BE2C (cell line): ENCODE results near the gene TIE1.

Experiments used
- DNase-seq: peaks from one replicate; pipeline ENCODE4 v3.0.0-alpha.2; 2020
- H3K27me3 ChIP-seq: fragments of 250-450 bp; sonication (Bioruptor Pico); 2 replicates; pipeline ENCODE4 v1.5.1; 2020; ENCODE audit warnings: mild to moderate bottlenecking
- H3K36me3 ChIP-seq: fragments of 250-450 bp; sonication (Bioruptor Pico); 2 replicates; pipeline ENCODE4 v1.5.1; 2020; ENCODE audit warnings: mild to moderate bottlenecking
- H3K4me1 ChIP-seq: fragments of 250-450 bp; sonication (Bioruptor Pico); 2 replicates; pipeline ENCODE4 v1.5.1; 2020
- H3K4me3 ChIP-seq: 2 replicates; pipeline ENCODE4 v1.5.1; 2011; ENCODE audit warnings: low read depth, low read length
- H3K9me3 ChIP-seq: fragments of 250-450 bp; sonication (Bioruptor Pico); 2 replicates; pipeline ENCODE4 v1.5.1; 2020
- TF ChIP-seq, protein P1 (sequence below): IDR thresholded peaks from 2 replicates; pipeline ENCODE4 v1.5.1; 2012; ENCODE audit warnings: mild to moderate bottlenecking, low read depth, low read length

Gene TIE1

DNA sequence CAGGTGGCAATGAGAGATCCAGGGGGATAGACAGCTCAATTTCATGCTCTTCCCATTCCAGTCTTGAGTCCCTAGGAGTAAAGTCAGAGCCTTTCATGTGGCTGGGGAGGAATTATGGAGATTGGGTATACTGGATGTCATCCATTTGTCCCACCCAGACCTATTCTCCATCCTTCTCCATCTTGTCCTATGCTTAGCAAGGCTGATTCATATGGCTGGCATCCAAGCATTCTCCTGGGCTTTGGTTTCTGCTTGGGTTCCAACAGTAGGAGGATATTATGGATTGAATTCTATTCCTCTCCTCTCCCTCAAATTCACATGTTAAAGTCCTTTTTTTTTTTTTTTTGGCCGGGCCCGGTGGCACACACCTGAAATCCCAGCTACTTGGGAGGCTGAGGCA is 54.2 kb downstream of the TIE1 start:
- DNase-seq, result no peak
- peaks cover 3% of the 10 kb centered on the region for H3K36me3 ChIP-seq
- H3K4me1 ChIP-seq, result no peaks in the 10 kb centered on the region
- H3K4me3 ChIP-seq, result no peak overlapping the region
- no peaks in the 10 kb centered on the region for H3K27me3 ChIP-seq
- TF ChIP-seq, protein P1, sequence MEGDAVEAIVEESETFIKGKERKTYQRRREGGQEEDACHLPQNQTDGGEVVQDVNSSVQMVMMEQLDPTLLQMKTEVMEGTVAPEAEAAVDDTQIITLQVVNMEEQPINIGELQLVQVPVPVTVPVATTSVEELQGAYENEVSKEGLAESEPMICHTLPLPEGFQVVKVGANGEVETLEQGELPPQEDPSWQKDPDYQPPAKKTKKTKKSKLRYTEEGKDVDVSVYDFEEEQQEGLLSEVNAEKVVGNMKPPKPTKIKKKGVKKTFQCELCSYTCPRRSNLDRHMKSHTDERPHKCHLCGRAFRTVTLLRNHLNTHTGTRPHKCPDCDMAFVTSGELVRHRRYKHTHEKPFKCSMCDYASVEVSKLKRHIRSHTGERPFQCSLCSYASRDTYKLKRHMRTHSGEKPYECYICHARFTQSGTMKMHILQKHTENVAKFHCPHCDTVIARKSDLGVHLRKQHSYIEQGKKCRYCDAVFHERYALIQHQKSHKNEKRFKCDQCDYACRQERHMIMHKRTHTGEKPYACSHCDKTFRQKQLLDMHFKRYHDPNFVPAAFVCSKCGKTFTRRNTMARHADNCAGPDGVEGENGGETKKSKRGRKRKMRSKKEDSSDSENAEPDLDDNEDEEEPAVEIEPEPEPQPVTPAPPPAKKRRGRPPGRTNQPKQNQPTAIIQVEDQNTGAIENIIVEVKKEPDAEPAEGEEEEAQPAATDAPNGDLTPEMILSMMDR, result no peak
- H3K9me3 ChIP-seq, result no peaks in the 10 kb centered on the region

DNA sequence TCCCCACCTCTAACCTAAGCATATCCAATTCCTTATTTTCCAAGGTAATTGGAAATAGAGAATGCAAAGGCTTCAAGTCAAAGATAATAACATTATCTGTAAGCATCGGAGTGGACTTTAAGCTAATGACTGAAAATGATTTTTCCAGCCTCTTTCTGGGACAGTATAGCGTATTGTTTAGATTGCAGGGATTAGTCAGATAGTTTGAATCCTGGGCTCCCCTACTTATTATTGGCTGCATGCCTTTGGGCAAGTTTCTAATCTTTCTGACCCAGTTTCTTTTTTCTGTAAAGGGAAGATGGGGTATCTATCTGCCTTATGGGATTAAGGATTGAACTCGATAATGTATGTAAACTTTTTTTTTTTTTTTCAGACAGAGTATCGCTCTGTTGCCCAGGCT is 56.5 kb downstream of the TIE1 start:
- no peaks in the 10 kb centered on the region for H3K4me1 ChIP-seq
- DNase-seq, result no peak
- no peaks in the 10 kb centered on the region for H3K9me3 ChIP-seq
- TF ChIP-seq, protein P1, result no peak
- no peak overlapping the region for H3K4me3 ChIP-seq
- H3K36me3 ChIP-seq, result peaks cover 24% of the 10 kb centered on the region
- H3K27me3 ChIP-seq, result no peaks in the 10 kb centered on the region

DNA sequence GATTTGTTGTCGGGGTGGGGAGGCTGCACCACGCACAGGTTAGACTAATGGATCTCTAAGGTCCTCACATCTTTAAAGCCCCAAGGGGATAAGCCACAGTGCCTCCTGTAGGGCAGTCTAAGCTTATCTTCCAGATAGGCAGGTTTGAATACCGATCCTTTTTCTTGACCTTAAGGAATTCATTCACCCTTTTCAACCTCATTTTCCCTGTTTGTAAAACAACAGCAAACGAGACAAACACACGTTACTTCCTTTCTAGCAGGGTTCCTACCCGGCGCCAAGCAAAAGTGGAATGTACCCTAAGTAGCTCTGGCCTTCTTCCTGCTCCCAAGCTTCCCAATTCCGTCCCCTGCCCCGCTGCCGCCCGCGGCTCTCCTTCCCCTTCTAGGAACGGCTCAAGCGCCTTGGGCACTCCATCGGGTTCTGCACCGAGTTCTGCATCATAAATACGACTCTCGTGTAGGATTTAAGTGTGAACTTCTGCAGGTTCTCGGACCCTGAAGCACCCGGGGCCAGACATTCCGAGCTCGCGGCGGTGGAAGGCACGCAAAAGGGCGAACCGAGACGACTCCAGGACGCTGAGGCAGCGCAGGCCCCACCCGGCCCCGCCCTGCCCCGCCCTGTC is 57.5 kb downstream of the TIE1 start:
- H3K4me3 ChIP-seq, result peak overlapping the region; percentile 76
- H3K27me3 ChIP-seq, result no peaks in the 10 kb centered on the region
- no peaks in the 10 kb centered on the region for H3K4me1 ChIP-seq
- DNase-seq, result peak; percentile 18
- H3K9me3 ChIP-seq, result no peaks in the 10 kb centered on the region
- H3K36me3 ChIP-seq, result peaks cover 24% of the 10 kb centered on the region
- TF ChIP-seq, protein P1, result peak; percentile 27; the same call in 1 of the 2 replicates

DNA sequence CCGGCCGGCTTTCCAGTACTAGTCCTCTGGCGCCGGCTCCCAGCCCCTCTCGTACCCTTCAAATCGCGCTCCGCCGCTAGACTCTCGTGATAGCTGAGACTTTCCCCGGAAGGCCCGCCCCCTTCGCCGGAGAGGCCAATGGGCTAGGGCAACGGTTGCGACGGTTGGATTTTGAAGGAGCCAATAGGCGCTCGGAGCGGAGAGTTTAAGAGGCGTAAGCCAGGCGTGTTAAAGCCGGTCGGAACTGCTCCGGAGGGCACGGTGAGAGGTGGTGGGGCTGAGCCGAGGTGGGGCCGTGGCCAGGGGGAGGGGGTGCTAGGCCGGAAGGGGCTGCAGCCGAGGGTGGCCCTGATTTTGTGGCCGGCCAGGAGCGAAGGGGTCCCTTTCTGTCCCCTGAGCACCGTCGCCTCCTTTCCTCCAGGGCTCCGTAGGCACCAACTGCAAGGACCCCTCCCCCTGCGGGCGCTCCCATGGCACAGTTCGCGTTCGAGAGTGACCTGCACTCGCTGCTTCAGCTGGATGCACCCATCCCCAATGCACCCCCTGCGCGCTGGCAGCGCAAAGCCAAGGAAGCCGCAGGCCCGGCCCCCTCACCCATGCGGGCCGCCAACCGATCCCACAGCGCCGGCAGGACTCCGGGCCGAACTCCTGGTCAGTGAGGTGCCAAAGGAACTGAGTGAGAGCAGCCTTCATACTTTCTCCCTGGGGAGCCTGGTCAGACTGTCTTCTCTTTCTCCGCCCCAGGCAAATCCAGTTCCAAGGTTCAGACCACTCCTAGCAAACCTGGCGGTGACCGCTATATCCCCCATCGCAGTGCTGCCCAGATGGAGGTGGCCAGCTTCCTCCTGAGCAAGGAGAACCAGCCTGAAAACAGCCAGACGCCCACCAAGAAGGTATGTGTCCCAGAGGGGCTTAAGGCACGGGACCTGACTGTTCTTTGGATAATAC is 58.2 kb downstream of the TIE1 start, which contains the start of gene CDC20:
CDC20 (plus strand) TSS at position 236 of the 948 bp plus-strand sequence; CDS start at position 471, 235 bp downstream.
- Histone ChIP-seq H3K9me3 (no peaks in the 10 kb centered on the region), H3K36me3 (peaks cover 27% of the 10 kb centered on the region)
- TF ChIP-seq, protein P1, result no peak

DNA sequence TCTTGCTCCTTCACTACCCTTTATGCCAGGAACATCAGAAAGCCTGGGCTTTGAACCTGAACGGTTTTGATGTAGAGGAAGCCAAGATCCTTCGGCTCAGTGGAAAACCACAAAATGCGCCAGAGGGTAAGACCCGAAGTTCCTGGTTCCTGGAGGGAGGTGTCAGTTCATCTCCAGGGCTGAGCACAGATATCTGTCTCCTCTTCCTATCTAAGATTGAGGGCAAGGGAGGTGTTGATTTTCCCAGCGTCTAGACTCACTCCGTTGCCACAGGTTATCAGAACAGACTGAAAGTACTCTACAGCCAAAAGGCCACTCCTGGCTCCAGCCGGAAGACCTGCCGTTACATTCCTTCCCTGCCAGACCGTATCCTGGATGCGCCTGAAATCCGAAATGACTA is 58.9 kb downstream of the TIE1 start:
- Histone ChIP-seq H3K4me3 (peak overlapping the region; percentile 73), H3K9me3 (no peaks in the 10 kb centered on the region), H3K27me3 (no peaks in the 10 kb centered on the region), H3K36me3 (peaks cover 27% of the 10 kb centered on the region), H3K4me1 (no peaks in the 10 kb centered on the region)
- no peak for DNase-seq
- TF ChIP-seq, protein P1, result no peak

More for the DNA sequence above, 58.2 kb downstream of the TIE1 start, which contains the start of gene CDC20:
- Histone ChIP-seq H3K27me3 (no peaks in the 10 kb centered on the region), H3K4me3 (peak within 1 kb of the TSS; percentile 76), H3K4me1 (no peaks in the 10 kb centered on the region)
- DNase-seq, result peak; percentile 94
